Testis (tissue), 3 donors: Measurements from ENCODE around the gene PCCA. TPM values are rescaled to one million over a fixed set of nuclear protein-coding genes. Genes with fewer than 3 reads are reported as not detected.
"Not testable (repeated sequence)": the region's sequence is repeated elsewhere in the genome, so short reads cannot be mapped to it uniquely, and the experiment has no call there.

Source experiments
- DNase-seq: peaks from one replicate; pipeline ENCODE4 v3.0.0-alpha.2; 2019
- H3K27ac ChIP-seq, 2 donors: fragments of 200-600 bp; sonication (generic); one replicate each; pipeline ENCODE4 v1.5.1; 2019
- H3K27me3 ChIP-seq: fragments of 200-600 bp; sonication (generic); one replicate; pipeline ENCODE4 v1.5.1; 2019
- H3K36me3 ChIP-seq: fragments of 200-600 bp; sonication (generic); one replicate; pipeline ENCODE4 v1.5.1; 2017; ENCODE audit warnings: low read depth; ENCODE audit errors: missing control alignments
- H3K4me1 ChIP-seq: fragments of 200-600 bp; sonication (generic); one replicate; pipeline ENCODE4 v1.5.1; 2019
- H3K4me3 ChIP-seq, 2 donors: fragments of 200-600 bp; sonication (generic); one replicate each; pipeline ENCODE4 v1.5.1; 2017 to 2019
- H3K9me3 ChIP-seq: fragments of 200-600 bp; sonication (generic); one replicate; pipeline ENCODE4 v1.5.1; 2017
- CTCF ChIP-seq, 3 experiments: fragments of 450-650 bp in 2 of 3; fragments of 200-600 bp in 1 of 3; sonication (generic) in 1 of 3; IDR thresholded peaks; one replicate each; pipeline ENCODE4 v1.5.1; 2016 to 2019; ENCODE audit warnings: antibody characterized with exemption in 3 of 3, mild to moderate bottlenecking in 2 of 3, moderate library complexity in 1 of 3
- POLR2A ChIP-seq: fragments of 450-650 bp; IDR thresholded peaks from one replicate; pipeline ENCODE4 v1.6.1; 2017; ENCODE audit warnings: antibody characterized with exemption, mild to moderate bottlenecking, moderate library complexity
- WGBS, 2 donors: methylation state at CpG; one replicate each; pipeline ENCODE4 v1.1.5; 2018; 5-methylcytosine and 5-hydroxymethylcytosine counted together
- intact Hi-C: fragments of 100-400 bp; cut with DNase I; formaldehyde crosslinking; loops from one replicate; pipeline ENCODE4 v1.15.1; 2023; ENCODE audit warnings: low total_unique reads
- polyA plus RNA-seq: library from polyadenylated mRNA; stranded (reverse); fragments of 350-450 nt; fragmentation: Illumina TruSeq; extraction: RNeasy Lipid Tissue Mini Kit (QIAGEN cat#74804); gene quantifications from one replicate; pipeline ENCODE4 v1.2.3, GENCODE V29; 2014; ENCODE audit warnings: low read depth, low replicate concordance; ENCODE audit not compliant: insufficient read depth
- total RNA-seq, 2 donors: library from RNA; depleted of rRNA; stranded (reverse); fragments of >200 nt; gene quantifications; one replicate each; pipeline ENCODE4 v1.2.3, GENCODE V29; 2016

Gene PCCA
- total and polyA plus RNA-seq, 3 donors from 2014 or later = 17.9 to 56.2 (median 39.2) TPM

- Histone ChIP-seq H3K36me3 (no peaks in the 10 kb centered on the region), H3K4me1 (peaks cover 12% of the 10 kb centered on the region), H3K9me3 (no peaks in the 10 kb centered on the region), H3K4me3 (peak overlapping the region; percentile 95 to 96), H3K27me3 (no peaks in the 10 kb centered on the region), H3K27ac (peak overlapping the region; percentile 78 to 80)
- TF ChIP-seq CTCF (IDR thresholded peaks at IDR 0.05) = no peak
- no peak for TF ChIP-seq POLR2A
- intact Hi-C loops = no loop called here
- 28 to 30% methylated on average over 12 of the region's 12 CpGs for WGBS, 2 donors
- no peak for DNase-seq
Measured at GRCh38 chr13:100088273-100088643, 635 bp upstream of the PCCA start.

GRCh38 chr13:100089465-100090032, 656 bp downstream of the PCCA start:
- Histone ChIP-seq H3K4me3 (peak overlapping the region; percentile 95 to 96), H3K9me3 (no peaks in the 10 kb centered on the region), H3K27me3 (no peaks in the 10 kb centered on the region), H3K36me3 (no peaks in the 10 kb centered on the region), H3K4me1 (peaks cover 12% of the 10 kb centered on the region), H3K27ac (peak overlapping the region; percentile 78 to 80)
- peak; percentile 42 for DNase-seq
- TF ChIP-seq POLR2A = no peak
- TF ChIP-seq CTCF (IDR thresholded peaks at IDR 0.05) = no peak
- intact Hi-C loops = no loop called here
- WGBS, 2 donors = 0 to 1% methylated on average over 13 of the region's 13 CpGs

- H3K27ac ChIP-seq = no peak overlapping the region
- no peaks in the 10 kb centered on the region for H3K27me3 ChIP-seq
- intact Hi-C loops = no loop called here
- H3K9me3 ChIP-seq = no peaks in the 10 kb centered on the region
- H3K4me1 ChIP-seq = peaks cover 12% of the 10 kb centered on the region
- no peak overlapping the region for H3K4me3 ChIP-seq
- no peak for DNase-seq
- no peaks in the 10 kb centered on the region for H3K36me3 ChIP-seq
- 82 to 97% methylated on average over 1 of the region's 1 CpG for WGBS, 2 donors
- TF ChIP-seq POLR2A = no peak
- no peak for TF ChIP-seq CTCF (IDR thresholded peaks at IDR 0.05)
Measured at GRCh38 chr13:100090861-100091260, 2.0 kb downstream of the PCCA start.

- Histone ChIP-seq H3K4me1 (peaks cover 12% of the 10 kb centered on the region), H3K4me3 (no peak overlapping the region), H3K27ac (no peak overlapping the region), H3K9me3 (no peaks in the 10 kb centered on the region), H3K36me3 (no peaks in the 10 kb centered on the region), H3K27me3 (no peaks in the 10 kb centered on the region)
- intact Hi-C loops = no loop called here
- 70 to 75% methylated on average over 2 of the region's 2 CpGs for WGBS, 2 donors
- DNase-seq = no peak
- no peak for TF ChIP-seq CTCF (IDR thresholded peaks at IDR 0.05)
- TF ChIP-seq POLR2A = no peak
Measured at GRCh38 chr13:100091391-100091790, 2.5 kb downstream of the PCCA start.

- H3K27me3 ChIP-seq, H3K4me3 ChIP-seq, DNase-seq, intact Hi-C loops, H3K9me3 ChIP-seq, H3K36me3 ChIP-seq, H3K27ac ChIP-seq: not testable (repeated sequence)
- 93 to 95% methylated on average over 2 of the region's 2 CpGs for WGBS, 2 donors
- H3K4me1 ChIP-seq = peaks cover 12% of the 10 kb centered on the region
Measured at GRCh38 chr13:100092273-100092672, 3.4 kb downstream of the PCCA start.
